ENCODE data around the gene ATP12A.

DNA sequence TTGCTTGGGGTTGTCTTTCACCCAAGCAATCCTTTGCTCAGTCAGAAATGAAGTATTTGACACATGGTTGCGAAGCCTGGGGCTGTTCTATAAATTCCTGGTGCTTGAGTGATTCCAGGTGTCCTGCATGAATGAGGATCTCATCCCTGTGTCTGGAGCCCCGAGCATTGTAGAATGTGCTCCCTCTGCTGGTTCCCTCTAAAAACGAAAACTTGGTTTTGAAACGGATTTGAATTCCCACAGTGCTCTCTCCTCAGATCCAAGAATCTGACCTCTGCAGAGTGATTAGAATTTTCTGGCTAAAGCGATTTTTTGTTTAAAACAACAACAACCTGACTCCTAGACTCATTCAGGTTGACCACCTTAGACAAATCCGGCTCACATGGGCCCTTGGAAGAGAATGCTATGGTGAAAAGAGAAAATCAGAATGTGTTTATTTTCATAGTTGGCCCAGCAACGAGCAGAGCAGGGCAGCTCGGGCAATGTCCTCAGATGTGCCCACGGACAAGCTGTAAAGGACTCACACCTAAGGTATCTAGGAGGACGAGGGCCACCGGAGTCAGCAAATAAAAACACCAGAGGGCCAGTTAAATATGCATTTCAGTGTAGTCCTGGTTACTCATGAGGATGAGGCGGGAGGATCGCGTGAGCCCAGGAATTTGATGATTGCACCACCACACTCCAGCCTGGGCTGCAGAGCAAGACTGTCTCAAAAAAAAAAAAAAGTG is 8.7 kb upstream of the ATP12A start:
- TF ChIP-seq, protein P1, sequence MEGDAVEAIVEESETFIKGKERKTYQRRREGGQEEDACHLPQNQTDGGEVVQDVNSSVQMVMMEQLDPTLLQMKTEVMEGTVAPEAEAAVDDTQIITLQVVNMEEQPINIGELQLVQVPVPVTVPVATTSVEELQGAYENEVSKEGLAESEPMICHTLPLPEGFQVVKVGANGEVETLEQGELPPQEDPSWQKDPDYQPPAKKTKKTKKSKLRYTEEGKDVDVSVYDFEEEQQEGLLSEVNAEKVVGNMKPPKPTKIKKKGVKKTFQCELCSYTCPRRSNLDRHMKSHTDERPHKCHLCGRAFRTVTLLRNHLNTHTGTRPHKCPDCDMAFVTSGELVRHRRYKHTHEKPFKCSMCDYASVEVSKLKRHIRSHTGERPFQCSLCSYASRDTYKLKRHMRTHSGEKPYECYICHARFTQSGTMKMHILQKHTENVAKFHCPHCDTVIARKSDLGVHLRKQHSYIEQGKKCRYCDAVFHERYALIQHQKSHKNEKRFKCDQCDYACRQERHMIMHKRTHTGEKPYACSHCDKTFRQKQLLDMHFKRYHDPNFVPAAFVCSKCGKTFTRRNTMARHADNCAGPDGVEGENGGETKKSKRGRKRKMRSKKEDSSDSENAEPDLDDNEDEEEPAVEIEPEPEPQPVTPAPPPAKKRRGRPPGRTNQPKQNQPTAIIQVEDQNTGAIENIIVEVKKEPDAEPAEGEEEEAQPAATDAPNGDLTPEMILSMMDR (IDR thresholded peaks at IDR 0.05; ENCODE audit: low read length), result peak; percentile 47
- no peak for TF ChIP-seq EZH2 (optimal IDR thresholded peaks at IDR 0.05; ENCODE audit: low read depth, low read length)
